ENCODE data around the gene SH3RF3.

SH3RF3 gene

DNA sequence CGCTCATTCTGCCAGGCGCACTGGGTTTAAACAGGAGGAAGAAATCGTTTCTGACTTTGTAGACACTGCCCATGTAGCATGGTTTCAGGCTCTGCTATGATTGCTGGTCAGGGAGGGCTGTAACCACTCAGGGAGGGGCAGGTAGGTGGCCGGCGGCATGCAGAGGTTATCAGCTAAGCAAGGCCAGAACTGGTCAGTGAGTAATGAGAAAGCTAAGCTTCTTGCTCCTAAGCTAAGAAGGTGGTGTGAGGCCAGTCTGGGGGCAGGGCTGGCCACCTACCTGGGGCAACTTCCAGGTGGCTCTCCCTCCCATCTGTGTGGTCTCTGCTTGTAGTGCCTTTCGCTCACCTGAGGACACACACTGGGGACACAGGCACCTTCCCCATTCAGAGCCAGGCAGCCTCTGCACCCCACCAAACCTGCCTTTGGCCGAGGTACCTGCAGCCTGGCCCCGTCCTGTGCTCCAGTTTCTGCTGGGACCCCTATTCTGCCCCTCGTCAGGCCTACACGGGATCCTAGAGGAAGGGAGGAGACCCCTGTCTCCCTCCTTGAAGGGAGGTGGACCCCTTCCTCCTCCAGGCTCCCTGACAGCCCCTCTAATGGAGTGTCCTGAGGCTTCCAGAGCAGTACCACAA is 288.8 kb downstream of the SH3RF3 start:
- H3K27ac ChIP-seq: no peak overlapping the region
- TF ChIP-seq CTCF (conservative IDR thresholded peaks at IDR 0.05): no peak

DNA sequence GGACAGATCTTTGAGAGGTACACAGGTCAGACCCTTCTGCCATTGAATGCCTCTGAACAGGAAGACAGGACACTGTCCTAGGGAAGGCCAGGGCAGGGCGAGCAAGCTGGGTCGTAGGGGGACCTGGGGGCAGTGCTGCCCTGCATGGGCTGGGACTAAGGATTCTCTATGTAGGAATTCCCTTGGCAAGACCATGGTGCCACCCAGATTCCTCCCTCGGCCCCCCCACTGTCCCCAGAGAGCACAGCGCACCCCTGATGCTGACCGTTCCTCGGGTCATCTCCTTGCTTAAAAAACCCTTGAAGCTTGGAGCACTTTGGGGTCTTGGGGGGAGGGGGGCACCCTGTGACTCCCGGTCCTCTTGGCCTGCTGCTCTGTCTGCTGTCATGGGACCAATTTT is 289.7 kb downstream of the SH3RF3 start:
- no peak overlapping the region for H3K27ac ChIP-seq
- no peak for TF ChIP-seq CTCF (conservative IDR thresholded peaks at IDR 0.05)

GRCh38 chr2:109419171-109419756 is 290.3 kb downstream of the SH3RF3 start:
- no peak for TF ChIP-seq CTCF (conservative IDR thresholded peaks at IDR 0.05)
- no peak overlapping the region for H3K27ac ChIP-seq

- no peak for TF ChIP-seq CTCF (conservative IDR thresholded peaks at IDR 0.05)
- no peak overlapping the region for H3K27ac ChIP-seq
These were observed 291.0 kb downstream of the SH3RF3 start for GRCh38 chr2:109419960-109420370.

DNA sequence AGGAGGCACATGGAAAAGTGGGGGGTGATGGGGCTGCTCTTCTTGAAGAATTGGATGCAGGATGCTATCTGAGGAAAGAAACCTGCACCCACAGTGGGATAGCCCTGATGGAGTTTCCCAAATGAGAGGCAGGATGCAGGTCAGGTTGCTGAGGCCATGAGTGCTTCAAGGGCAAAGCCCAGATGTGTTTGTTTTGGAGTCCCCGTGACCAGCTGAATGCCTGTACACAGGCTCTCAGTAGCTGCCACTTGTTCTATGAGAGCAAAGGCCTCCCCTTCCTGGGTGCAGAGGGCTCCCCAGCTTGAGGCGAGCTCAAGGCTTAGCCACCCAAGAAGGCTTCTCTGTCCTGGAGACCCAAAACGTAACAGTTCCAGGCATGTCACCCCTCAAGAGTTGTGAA is 292.1 kb downstream of the SH3RF3 start:
- no peak overlapping the region for H3K27ac ChIP-seq
- no peak for TF ChIP-seq CTCF (conservative IDR thresholded peaks at IDR 0.05)

DNA sequence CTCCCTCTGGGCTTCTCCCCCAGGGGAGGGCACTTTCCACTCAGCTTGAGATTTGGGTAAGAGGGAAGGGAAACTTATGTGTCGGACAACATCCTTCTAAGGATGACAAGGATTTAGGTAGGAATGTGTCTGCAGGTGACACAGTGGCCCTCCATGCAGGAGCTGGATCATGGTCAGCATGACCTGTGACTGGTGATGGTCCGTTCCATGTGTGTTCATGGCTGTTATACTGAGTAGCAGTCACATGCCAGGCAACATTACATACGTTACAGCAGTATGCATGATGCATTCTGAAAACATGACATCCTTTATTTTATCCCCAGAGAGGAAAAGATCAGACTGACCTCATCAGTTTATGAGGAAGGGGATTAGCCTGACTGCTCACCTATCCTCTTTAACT is 292.6 kb downstream of the SH3RF3 start:
- H3K27ac ChIP-seq: no peak overlapping the region
- no peak for TF ChIP-seq CTCF (conservative IDR thresholded peaks at IDR 0.05)

- TF ChIP-seq CTCF (conservative IDR thresholded peaks at IDR 0.05): no peak
- H3K27ac ChIP-seq: no peak overlapping the region
These were observed 293.2 kb downstream of the SH3RF3 start for GRCh38 chr2:109422071-109422757.
